ENCODE data around the gene ANXA2R. TPM values are rescaled to one million over a fixed set of nuclear protein-coding genes. Genes with fewer than 3 reads are reported as not detected.

ANXA2R gene
- total RNA-seq, 1 donor from 2014 or later: 0.93 TPM

- H3K27me3 Mint-ChIP-seq: peaks cover 83% of the 10 kb centered on the region
- DNase-seq (ENCODE audit: low spot score, unreplicated experiment): no peak
These were observed 2.1 kb upstream of the ANXA2R start for GRCh38 chr5:43042176-43042625.

GRCh38 chr5:43041669-43042175 lies 1.6 kb upstream of the ANXA2R start:
- Mint-ChIP-seq H3K4me3 (ENCODE audit: low read depth) (peak overlapping the region; percentile 74), H3K27ac (peak overlapping the region; percentile 71), H3K27me3 (peaks cover 83% of the 10 kb centered on the region), H3K9me3 (ENCODE audit: low read depth) (no peaks in the 10 kb centered on the region), H3K4me1 (ENCODE audit: low read depth) (peaks cover 11% of the 10 kb centered on the region), H3K36me3 (ENCODE audit: insufficient read depth) (no peaks in the 10 kb centered on the region)
- DNase-seq (ENCODE audit: low spot score, unreplicated experiment): no peak
- TF ChIP-seq CTCF (IDR thresholded peaks at IDR 0.05; ENCODE audit: unreplicated experiment): no peak

More at GRCh38 chr5:43042176-43042625, 2.1 kb upstream of the ANXA2R start:
- Mint-ChIP-seq H3K27ac (peak overlapping the region; percentile 71), H3K4me3 (ENCODE audit: low read depth) (peak overlapping the region; percentile 74), H3K4me1 (ENCODE audit: low read depth) (peaks cover 11% of the 10 kb centered on the region), H3K9me3 (ENCODE audit: low read depth) (no peaks in the 10 kb centered on the region), H3K36me3 (ENCODE audit: insufficient read depth) (no peaks in the 10 kb centered on the region)
- peak; percentile 13 for TF ChIP-seq CTCF (IDR thresholded peaks at IDR 0.05; ENCODE audit: unreplicated experiment)

- TF ChIP-seq CTCF (IDR thresholded peaks at IDR 0.05; ENCODE audit: unreplicated experiment): no peak
- Mint-ChIP-seq H3K27me3 (peaks cover 84% of the 10 kb centered on the region), H3K9me3 (ENCODE audit: low read depth) (no peaks in the 10 kb centered on the region), H3K4me3 (ENCODE audit: low read depth) (peak overlapping the region; percentile 74), H3K4me1 (ENCODE audit: low read depth) (peaks cover 11% of the 10 kb centered on the region), H3K27ac (peak overlapping the region; percentile 33), H3K36me3 (ENCODE audit: insufficient read depth) (no peaks in the 10 kb centered on the region)
- no peak for DNase-seq (ENCODE audit: low spot score, unreplicated experiment)
These were observed 1.1 kb upstream of the ANXA2R start for GRCh38 chr5:43041110-43041668.

GRCh38 chr5:43039471-43040286 lies 440 bp downstream of the ANXA2R start:
- no peak for DNase-seq (ENCODE audit: low spot score, unreplicated experiment)
- Mint-ChIP-seq H3K36me3 (ENCODE audit: insufficient read depth) (no peaks in the 10 kb centered on the region), H3K4me1 (ENCODE audit: low read depth) (peaks cover 11% of the 10 kb centered on the region), H3K4me3 (ENCODE audit: low read depth) (peak overlapping the region; percentile 71), H3K9me3 (ENCODE audit: low read depth) (no peaks in the 10 kb centered on the region), H3K27ac (peak overlapping the region; percentile 19), H3K27me3 (peaks cover 87% of the 10 kb centered on the region)
- peak; percentile 29 for TF ChIP-seq CTCF (IDR thresholded peaks at IDR 0.05; ENCODE audit: unreplicated experiment)

GRCh38 chr5:43039152-43039470 lies 1.0 kb downstream of the ANXA2R start:
- Mint-ChIP-seq H3K27me3 (peaks cover 87% of the 10 kb centered on the region), H3K36me3 (ENCODE audit: insufficient read depth) (peaks cover 3% of the 10 kb centered on the region), H3K4me3 (ENCODE audit: low read depth) (peak overlapping the region; percentile 71), H3K27ac (no peak overlapping the region), H3K4me1 (ENCODE audit: low read depth) (peaks cover 9% of the 10 kb centered on the region), H3K9me3 (ENCODE audit: low read depth) (no peaks in the 10 kb centered on the region)
- no peak for DNase-seq (ENCODE audit: low spot score, unreplicated experiment)
- no peak for TF ChIP-seq CTCF (IDR thresholded peaks at IDR 0.05; ENCODE audit: unreplicated experiment)

All from progenitor cell of endocrine pancreas (in vitro differentiated cells).